WTC11 (cell line): ENCODE measurements around the gene KCNMA1. TPM values are rescaled to one million over a fixed set of nuclear protein-coding genes. Genes with fewer than 3 reads are reported as not detected.

Source experiments
- ATAC-seq: fragments of 200-7000 bp; cut with Tn5 transposase; 2 replicates; pipeline ENCODE4 v1.10.0; 2021; ENCODE audit warnings: mild to moderate bottlenecking, moderate library complexity
- CTCF ChIA-PET: fragments of 300-600 bp; sonication (Branson Sonifier 250); formaldehyde crosslinking; loops from one replicate; lab custom pipeline; 2021; ENCODE audit warnings: antibody characterized with exemption; lab: Charles Lee
- POLR2A ChIA-PET: fragments of 350-600 bp; sonication (Branson Sonifier 250); formaldehyde crosslinking; loops from one replicate; lab custom pipeline; 2021; ENCODE audit warnings: antibody characterized with exemption; lab: Charles Lee
- DNase-seq: peaks from one replicate; pipeline ENCODE4 v3.0.0; 2021; ENCODE audit warnings: low spot score
- H3K27ac Mint-ChIP-seq: 2 replicates; pipeline ENCODE4 v1.8.0; 2021; ENCODE audit warnings: mixed read lengths
- H3K27me3 Mint-ChIP-seq: 2 replicates; pipeline ENCODE4 v1.8.0; 2021; ENCODE audit warnings: low read depth, mild to moderate bottlenecking, moderate library complexity, mixed read lengths
- H3K36me3 Mint-ChIP-seq: 2 replicates; pipeline ENCODE4 v1.8.0; 2021; ENCODE audit warnings: mixed read lengths
- H3K4me1 Mint-ChIP-seq: 2 replicates; pipeline ENCODE4 v1.8.0; 2022; ENCODE audit warnings: mixed read lengths
- H3K4me3 Mint-ChIP-seq: 2 replicates; pipeline ENCODE4 v1.8.0; 2021; ENCODE audit warnings: mild to moderate bottlenecking, moderate library complexity, mixed read lengths
- H3K9me3 Mint-ChIP-seq: 2 replicates; pipeline ENCODE4 v1.8.0; 2021; ENCODE audit warnings: mixed read lengths
- EMX1 ChIP-seq: fragments of 250-450 bp; sonication (Bioruptor Pico); IDR thresholded peaks from 2 replicates; pipeline ENCODE4 v1.8.0; 2021; ENCODE audit warnings: mild to moderate bottlenecking
- GRHL2 ChIP-seq: fragments of 250-450 bp; sonication (Bioruptor Pico); IDR thresholded peaks from 2 replicates; pipeline ENCODE4 v1.8.0; 2022; ENCODE audit warnings: mild to moderate bottlenecking, moderate library complexity; ENCODE audit not compliant: insufficient replicate concordance, severe bottlenecking
- GTF2I ChIP-seq: fragments of 250-450 bp; sonication (Bioruptor Pico); conservative IDR thresholded peaks from 2 replicates; pipeline ENCODE4 v1.4.0; 2021; ENCODE audit warnings: mild to moderate bottlenecking
- NR2C2 ChIP-seq: sonication (generic); formaldehyde crosslinking; IDR thresholded peaks from 2 replicates; pipeline ENCODE4 v1.8.0; 2022; ENCODE audit warnings: mild to moderate bottlenecking, missing genetic modification reagents
- RELA ChIP-seq: sonication (generic); formaldehyde crosslinking; IDR thresholded peaks from 2 replicates; pipeline ENCODE4 v1.8.1; 2022; ENCODE audit warnings: missing genetic modification reagents, mild to moderate bottlenecking, borderline replicate concordance
- SP1 ChIP-seq: sonication (generic); formaldehyde crosslinking; conservative IDR thresholded peaks from 2 replicates; pipeline ENCODE4 v1.8.1; 2022; ENCODE audit warnings: missing genetic modification reagents
- TEAD4 ChIP-seq: sonication (generic); formaldehyde crosslinking; IDR thresholded peaks from 2 replicates; pipeline ENCODE4 v1.8.0; 2022; ENCODE audit warnings: mild to moderate bottlenecking, missing genetic modification reagents
- ZBTB21 ChIP-seq: sonication (generic); formaldehyde crosslinking; IDR thresholded peaks from 2 replicates; pipeline ENCODE4 v1.8.1; 2023; ENCODE audit warnings: mild to moderate bottlenecking, missing genetic modification reagents, borderline replicate concordance
- ZNF138 ChIP-seq: sonication (generic); formaldehyde crosslinking; conservative IDR thresholded peaks from 2 replicates; pipeline ENCODE4 v1.8.1; 2022; ENCODE audit warnings: mild to moderate bottlenecking, moderate library complexity, missing genetic modification reagents
- ZNF232 ChIP-seq: sonication (generic); formaldehyde crosslinking; IDR thresholded peaks from 2 replicates; pipeline ENCODE4 v1.8.0; 2022; ENCODE audit warnings: mild to moderate bottlenecking, missing genetic modification reagents
- ZNF263 ChIP-seq: sonication (generic); formaldehyde crosslinking; IDR thresholded peaks from 2 replicates; pipeline ENCODE4 v1.8.1; 2022; ENCODE audit warnings: low read depth, mild to moderate bottlenecking, moderate library complexity, missing genetic modification reagents
- ZNF423 ChIP-seq: fragments of 250-450 bp; sonication (Bioruptor Pico); IDR thresholded peaks from 2 replicates; pipeline ENCODE4 v2.1.2; 2022; ENCODE audit warnings: mild to moderate bottlenecking, moderate library complexity
- ZNF671 ChIP-seq: fragments of 250-450 bp; sonication (Bioruptor Pico); IDR thresholded peaks from 2 replicates; pipeline ENCODE4 v1.8.0; 2021; ENCODE audit warnings: mild to moderate bottlenecking
- total RNA-seq: library from RNA; stranded (reverse); gene quantifications from 3 replicates; pipeline ENCODE4 v1.2.3, GENCODE V29; 2021
- TF ChIP-seq, protein P1 (sequence below): fragments of 250-450 bp; sonication (Bioruptor Pico); IDR thresholded peaks from 2 replicates; pipeline ENCODE4 v1.9.0; 2021; ENCODE audit warnings: mild to moderate bottlenecking
- TF ChIP-seq, protein P2 (sequence below): sonication (generic); formaldehyde crosslinking; IDR thresholded peaks from 2 replicates; pipeline ENCODE4 v1.8.0; 2023; ENCODE audit warnings: missing genetic modification reagents, mild to moderate bottlenecking, borderline replicate concordance
- TF ChIP-seq, protein P3 (sequence below): sonication (generic); formaldehyde crosslinking; IDR thresholded peaks from 2 replicates; pipeline ENCODE4 v1.8.1; 2022; ENCODE audit warnings: mild to moderate bottlenecking, missing genetic modification reagents, moderate library complexity, borderline replicate concordance
- TF ChIP-seq, protein P4 (sequence below): fragments of 250-450 bp; sonication (Bioruptor Pico); IDR thresholded peaks from 2 replicates; pipeline ENCODE4 v1.8.0; 2021; ENCODE audit warnings: mild to moderate bottlenecking
- TF ChIP-seq, protein P5 (sequence below): sonication (generic); formaldehyde crosslinking; IDR thresholded peaks from 2 replicates; pipeline ENCODE4 v1.8.1; 2022; ENCODE audit warnings: mild to moderate bottlenecking, moderate library complexity, missing genetic modification reagents
- TF ChIP-seq, protein P6 (sequence below): sonication (generic); formaldehyde crosslinking; IDR thresholded peaks from 2 replicates; pipeline ENCODE4 v1.8.0; 2023; ENCODE audit warnings: missing genetic modification reagents
- TF ChIP-seq, protein P7 (sequence below): sonication (generic); formaldehyde crosslinking; IDR thresholded peaks from 2 replicates; pipeline ENCODE4 v1.8.0; 2022; ENCODE audit warnings: mild to moderate bottlenecking, missing genetic modification reagents
- TF ChIP-seq, protein P8 (sequence below): sonication (generic); formaldehyde crosslinking; IDR thresholded peaks from 2 replicates; pipeline ENCODE4 v1.8.1; 2023; ENCODE audit warnings: mild to moderate bottlenecking, missing genetic modification reagents, moderate library complexity

Gene KCNMA1
- total RNA-seq, 1 experiment from 2014 or later = 7.3 TPM

DNA sequence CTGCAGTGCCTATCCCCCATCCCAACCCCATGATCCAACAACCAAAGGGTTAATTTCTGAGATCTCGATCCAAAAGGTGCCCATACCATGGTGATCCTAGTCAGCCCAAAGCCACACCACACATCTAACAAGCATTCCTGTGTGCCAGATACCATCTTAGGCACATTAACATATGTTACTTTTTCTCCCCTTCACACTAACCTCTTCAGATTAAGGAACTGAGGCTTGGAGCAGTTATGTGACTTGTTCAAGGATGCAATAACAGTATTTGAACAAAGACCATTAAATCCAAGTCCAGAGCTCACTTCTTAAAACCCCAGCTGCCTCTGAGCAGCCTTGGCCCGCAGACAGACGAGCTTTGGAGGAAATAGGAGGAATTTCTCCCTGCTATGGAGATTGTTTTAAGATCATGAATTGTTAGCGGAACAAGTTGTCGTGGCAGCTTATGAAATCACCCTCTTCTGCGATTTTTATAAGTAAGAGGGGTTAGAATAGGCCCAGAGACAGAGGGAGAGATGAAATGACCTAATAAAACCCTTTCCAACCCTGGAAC is 327.2 kb downstream of the KCNMA1 start:
- CTCF ChIA-PET = interaction anchor here (1.2 kb wide), 1 partner anchor 14 kb away, joined by 4 read pairs; no protein-coding TSS in a partner anchor
- H3K27ac Mint-ChIP-seq = no peak overlapping the region
- H3K4me1 Mint-ChIP-seq = peaks cover 24% of the 10 kb centered on the region
- TF ChIP-seq ZBTB21 (CRISPR knock-in tag) (no peak), RELA (CRISPR knock-in tag) (no peak), ZNF232 (CRISPR knock-in tag) (no peak), NR2C2 (CRISPR knock-in tag) (no peak), GRHL2 (no peak), ZNF263 (CRISPR knock-in tag) (no peak), ZNF138 (CRISPR knock-in tag) (no peak), GTF2I (no peak), ZNF671 (CRISPR knock-in tag) (no peak), TEAD4 (CRISPR knock-in tag) (no peak), ZNF423 (CRISPR knock-in tag) (no peak)
- TF ChIP-seq, protein P1, sequence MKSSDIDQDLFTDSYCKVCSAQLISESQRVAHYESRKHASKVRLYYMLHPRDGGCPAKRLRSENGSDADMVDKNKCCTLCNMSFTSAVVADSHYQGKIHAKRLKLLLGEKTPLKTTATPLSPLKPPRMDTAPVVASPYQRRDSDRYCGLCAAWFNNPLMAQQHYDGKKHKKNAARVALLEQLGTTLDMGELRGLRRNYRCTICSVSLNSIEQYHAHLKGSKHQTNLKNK (CRISPR knock-in tag) = no peak
- TF ChIP-seq, protein P2, sequence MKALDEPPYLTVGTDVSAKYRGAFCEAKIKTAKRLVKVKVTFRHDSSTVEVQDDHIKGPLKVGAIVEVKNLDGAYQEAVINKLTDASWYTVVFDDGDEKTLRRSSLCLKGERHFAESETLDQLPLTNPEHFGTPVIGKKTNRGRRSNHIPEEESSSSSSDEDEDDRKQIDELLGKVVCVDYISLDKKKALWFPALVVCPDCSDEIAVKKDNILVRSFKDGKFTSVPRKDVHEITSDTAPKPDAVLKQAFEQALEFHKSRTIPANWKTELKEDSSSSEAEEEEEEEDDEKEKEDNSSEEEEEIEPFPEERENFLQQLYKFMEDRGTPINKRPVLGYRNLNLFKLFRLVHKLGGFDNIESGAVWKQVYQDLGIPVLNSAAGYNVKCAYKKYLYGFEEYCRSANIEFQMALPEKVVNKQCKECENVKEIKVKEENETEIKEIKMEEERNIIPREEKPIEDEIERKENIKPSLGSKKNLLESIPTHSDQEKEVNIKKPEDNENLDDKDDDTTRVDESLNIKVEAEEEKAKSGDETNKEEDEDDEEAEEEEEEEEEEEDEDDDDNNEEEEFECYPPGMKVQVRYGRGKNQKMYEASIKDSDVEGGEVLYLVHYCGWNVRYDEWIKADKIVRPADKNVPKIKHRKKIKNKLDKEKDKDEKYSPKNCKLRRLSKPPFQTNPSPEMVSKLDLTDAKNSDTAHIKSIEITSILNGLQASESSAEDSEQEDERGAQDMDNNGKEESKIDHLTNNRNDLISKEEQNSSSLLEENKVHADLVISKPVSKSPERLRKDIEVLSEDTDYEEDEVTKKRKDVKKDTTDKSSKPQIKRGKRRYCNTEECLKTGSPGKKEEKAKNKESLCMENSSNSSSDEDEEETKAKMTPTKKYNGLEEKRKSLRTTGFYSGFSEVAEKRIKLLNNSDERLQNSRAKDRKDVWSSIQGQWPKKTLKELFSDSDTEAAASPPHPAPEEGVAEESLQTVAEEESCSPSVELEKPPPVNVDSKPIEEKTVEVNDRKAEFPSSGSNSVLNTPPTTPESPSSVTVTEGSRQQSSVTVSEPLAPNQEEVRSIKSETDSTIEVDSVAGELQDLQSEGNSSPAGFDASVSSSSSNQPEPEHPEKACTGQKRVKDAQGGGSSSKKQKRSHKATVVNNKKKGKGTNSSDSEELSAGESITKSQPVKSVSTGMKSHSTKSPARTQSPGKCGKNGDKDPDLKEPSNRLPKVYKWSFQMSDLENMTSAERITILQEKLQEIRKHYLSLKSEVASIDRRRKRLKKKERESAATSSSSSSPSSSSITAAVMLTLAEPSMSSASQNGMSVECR = no peak
- TF ChIP-seq, protein P3, sequence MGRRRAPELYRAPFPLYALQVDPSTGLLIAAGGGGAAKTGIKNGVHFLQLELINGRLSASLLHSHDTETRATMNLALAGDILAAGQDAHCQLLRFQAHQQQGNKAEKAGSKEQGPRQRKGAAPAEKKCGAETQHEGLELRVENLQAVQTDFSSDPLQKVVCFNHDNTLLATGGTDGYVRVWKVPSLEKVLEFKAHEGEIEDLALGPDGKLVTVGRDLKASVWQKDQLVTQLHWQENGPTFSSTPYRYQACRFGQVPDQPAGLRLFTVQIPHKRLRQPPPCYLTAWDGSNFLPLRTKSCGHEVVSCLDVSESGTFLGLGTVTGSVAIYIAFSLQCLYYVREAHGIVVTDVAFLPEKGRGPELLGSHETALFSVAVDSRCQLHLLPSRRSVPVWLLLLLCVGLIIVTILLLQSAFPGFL (CRISPR knock-in tag) = no peak
- TF ChIP-seq, protein P4, sequence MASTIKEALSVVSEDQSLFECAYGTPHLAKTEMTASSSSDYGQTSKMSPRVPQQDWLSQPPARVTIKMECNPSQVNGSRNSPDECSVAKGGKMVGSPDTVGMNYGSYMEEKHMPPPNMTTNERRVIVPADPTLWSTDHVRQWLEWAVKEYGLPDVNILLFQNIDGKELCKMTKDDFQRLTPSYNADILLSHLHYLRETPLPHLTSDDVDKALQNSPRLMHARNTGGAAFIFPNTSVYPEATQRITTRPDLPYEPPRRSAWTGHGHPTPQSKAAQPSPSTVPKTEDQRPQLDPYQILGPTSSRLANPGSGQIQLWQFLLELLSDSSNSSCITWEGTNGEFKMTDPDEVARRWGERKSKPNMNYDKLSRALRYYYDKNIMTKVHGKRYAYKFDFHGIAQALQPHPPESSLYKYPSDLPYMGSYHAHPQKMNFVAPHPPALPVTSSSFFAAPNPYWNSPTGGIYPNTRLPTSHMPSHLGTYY = no peak
- TF ChIP-seq, protein P5, sequence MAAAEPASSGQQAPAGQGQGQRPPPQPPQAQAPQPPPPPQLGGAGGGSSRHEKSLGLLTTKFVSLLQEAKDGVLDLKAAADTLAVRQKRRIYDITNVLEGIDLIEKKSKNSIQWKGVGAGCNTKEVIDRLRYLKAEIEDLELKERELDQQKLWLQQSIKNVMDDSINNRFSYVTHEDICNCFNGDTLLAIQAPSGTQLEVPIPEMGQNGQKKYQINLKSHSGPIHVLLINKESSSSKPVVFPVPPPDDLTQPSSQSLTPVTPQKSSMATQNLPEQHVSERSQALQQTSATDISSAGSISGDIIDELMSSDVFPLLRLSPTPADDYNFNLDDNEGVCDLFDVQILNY (CRISPR knock-in tag) = no peak
- TF ChIP-seq, protein P6, sequence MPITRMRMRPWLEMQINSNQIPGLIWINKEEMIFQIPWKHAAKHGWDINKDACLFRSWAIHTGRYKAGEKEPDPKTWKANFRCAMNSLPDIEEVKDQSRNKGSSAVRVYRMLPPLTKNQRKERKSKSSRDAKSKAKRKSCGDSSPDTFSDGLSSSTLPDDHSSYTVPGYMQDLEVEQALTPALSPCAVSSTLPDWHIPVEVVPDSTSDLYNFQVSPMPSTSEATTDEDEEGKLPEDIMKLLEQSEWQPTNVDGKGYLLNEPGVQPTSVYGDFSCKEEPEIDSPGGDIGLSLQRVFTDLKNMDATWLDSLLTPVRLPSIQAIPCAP (CRISPR knock-in tag) = no peak
- DNase-seq (no peak), ATAC-seq (no peak)
- peaks cover 11% of the 10 kb centered on the region for H3K27me3 Mint-ChIP-seq
- no peaks in the 10 kb centered on the region for H3K36me3 Mint-ChIP-seq
- POLR2A ChIA-PET = no interaction called here
- no peaks in the 10 kb centered on the region for H3K9me3 Mint-ChIP-seq
- H3K4me3 Mint-ChIP-seq = no peak overlapping the region

DNA sequence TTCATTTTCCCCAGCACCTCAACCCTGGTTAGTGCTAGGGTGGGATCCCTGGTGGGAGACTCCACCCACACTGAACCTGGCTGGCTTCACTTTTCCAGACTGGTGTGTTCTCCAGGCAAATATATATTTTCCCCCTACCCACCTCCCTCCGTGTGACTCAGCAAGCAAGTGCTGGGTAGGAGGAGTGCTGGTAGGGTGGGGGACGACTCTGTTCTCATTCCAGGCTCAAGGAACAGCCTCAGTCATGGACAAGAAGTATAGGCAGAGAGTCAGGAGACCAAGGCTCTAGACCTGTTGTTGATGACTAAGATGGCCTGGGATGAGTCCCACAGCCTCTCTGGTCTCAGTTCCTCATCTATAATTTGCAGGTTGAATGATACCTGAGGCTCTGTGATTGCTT is 328.1 kb downstream of the KCNMA1 start:
- ChIA-PET POLR2A (no interaction called here), CTCF (no interaction called here)
- Mint-ChIP-seq H3K27me3 (peaks cover 11% of the 10 kb centered on the region), H3K27ac (no peak overlapping the region), H3K36me3 (no peaks in the 10 kb centered on the region), H3K9me3 (no peaks in the 10 kb centered on the region), H3K4me1 (peaks cover 15% of the 10 kb centered on the region), H3K4me3 (no peak overlapping the region)
- ATAC-seq (no peak), DNase-seq (no peak)
- TF ChIP-seq SP1 (CRISPR knock-in tag) (no peak), EMX1 (CRISPR knock-in tag) (no peak)
- TF ChIP-seq, protein P7, sequence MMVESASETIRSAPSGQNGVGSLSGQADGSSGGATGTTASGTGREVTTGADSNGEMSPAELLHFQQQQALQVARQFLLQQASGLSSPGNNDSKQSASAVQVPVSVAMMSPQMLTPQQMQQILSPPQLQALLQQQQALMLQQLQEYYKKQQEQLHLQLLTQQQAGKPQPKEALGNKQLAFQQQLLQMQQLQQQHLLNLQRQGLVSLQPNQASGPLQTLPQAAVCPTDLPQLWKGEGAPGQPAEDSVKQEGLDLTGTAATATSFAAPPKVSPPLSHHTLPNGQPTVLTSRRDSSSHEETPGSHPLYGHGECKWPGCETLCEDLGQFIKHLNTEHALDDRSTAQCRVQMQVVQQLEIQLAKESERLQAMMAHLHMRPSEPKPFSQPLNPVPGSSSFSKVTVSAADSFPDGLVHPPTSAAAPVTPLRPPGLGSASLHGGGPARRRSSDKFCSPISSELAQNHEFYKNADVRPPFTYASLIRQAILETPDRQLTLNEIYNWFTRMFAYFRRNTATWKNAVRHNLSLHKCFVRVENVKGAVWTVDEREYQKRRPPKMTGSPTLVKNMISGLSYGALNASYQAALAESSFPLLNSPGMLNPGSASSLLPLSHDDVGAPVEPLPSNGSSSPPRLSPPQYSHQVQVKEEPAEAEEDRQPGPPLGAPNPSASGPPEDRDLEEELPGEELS (CRISPR knock-in tag) = no peak
- TF ChIP-seq, protein P8, sequence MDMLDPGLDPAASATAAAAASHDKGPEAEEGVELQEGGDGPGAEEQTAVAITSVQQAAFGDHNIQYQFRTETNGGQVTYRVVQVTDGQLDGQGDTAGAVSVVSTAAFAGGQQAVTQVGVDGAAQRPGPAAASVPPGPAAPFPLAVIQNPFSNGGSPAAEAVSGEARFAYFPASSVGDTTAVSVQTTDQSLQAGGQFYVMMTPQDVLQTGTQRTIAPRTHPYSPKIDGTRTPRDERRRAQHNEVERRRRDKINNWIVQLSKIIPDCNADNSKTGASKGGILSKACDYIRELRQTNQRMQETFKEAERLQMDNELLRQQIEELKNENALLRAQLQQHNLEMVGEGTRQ (CRISPR knock-in tag) = no peak
- TF ChIP-seq, all 79 proteins: peak for 0
